HG02970 (cell line): Measurements from ENCODE around the gene NAT16.

Source experiments
- ATAC-seq: cut with Tn5 transposase; IDR thresholded peaks from one replicate; pipeline ENCODE4 v1.9.1; 2021; ENCODE audit warnings: mild to moderate bottlenecking, moderate library complexity, moderate number of reproducible peaks; ENCODE audit not compliant: unreplicated experiment, low FRiP score

The NAT16 gene

DNA sequence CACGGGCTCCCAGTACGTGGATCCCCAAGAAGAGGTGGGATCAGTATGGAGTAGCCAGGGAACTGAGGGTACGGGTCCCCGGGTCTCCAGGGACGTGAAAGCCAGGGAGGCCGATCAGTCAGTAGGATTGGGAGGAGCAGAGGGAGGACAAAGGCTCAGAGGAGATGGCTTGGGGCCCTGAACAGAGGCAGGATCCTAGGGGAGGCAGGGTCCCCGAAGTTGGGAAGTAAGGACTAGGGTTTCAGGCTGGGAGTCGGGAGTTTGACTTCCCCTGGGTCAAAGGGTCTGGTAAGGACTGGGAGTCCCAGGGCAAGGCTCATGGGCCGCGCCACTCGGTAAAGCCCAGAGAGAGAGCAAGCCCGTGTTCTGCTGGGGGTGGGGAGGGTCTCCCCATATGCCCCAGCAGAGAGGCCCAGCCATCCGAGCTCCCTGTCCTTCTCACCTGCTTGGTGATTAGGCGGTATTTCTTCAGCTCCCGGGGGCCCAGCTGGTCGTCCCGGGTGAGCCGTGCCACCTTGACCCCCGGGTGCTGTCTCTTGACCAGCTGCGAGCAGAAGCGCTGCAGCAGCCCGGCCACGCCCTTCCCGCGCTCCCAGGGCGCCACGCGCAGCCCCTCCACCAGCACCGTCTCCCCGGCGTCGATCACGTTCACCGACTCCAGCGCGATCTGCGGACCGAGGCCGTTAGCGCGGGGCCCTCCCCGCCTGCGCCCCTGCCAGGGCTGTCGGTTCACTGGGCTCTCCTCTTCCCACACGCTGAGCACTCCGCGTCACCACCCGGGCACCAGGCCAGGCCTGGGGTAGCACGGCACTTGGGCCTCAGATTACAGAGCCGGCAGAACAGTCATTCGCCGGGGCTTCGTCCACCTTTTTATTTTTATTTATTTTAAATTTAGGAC lies 7.0 kb downstream of the NAT16 start:
- no peak for ATAC-seq

DNA sequence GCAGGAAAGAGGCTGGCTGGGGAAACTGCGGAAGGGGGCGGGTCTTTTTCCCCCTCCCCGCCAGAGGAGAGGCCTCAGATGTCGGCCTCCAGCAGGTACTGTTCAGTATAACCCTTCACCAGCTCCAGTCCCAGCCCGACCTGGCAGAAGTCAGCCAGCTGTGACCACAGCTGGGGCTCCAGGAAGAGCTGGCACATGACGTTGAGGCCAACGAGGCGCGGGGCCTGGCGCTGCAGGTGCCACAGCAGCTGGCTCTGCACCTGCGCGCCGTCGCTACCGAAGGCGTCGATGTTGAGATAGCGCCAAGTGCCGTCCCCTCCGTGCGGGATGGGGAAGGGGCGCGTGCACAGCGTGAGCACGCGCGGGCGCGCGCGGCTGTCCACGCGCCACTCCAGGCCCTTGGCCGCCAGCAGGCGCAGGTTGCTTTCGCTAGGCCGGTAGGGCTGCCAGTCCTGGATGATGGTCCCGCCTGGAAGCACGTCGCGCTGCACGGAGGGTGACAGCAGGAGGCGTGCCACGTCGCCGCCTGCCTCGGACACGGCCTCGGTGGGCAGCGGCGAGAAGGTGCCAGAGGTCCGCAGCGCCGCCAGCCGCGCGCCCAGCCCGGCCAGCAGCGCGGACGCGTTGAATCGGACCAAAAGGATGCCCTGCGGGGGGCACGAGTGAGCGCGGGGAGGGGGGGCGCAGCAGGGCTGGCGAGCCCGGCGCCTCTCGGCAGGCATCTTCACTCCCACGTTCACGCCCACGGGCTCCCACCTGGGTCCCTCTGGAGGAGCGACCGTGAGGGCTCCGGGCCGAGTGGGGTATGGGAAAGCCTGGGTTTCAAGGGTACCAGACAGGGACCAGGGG lies 7.9 kb downstream of the NAT16 start:
- ATAC-seq = no peak

DNA sequence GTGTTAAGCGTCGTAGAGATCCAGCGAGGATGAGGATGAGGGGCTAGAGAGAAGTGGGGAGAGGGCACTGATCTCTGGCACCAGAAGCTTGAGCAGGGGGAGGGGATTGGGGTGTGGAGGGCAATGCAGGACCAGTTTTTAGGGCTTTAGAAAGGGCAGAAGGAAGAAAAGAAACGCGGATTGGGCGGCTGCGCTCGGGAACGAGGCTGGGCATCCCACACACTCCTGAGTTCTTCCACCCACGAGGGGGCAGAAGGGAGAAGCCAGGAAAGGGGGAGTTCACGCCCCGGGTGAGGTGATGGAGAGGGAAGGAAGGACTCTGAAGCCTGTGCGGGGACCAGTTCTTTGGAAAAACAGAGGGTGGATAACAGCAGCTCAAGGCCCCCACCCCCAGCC lies 8.7 kb downstream of the NAT16 start:
- ATAC-seq = no peak

DNA sequence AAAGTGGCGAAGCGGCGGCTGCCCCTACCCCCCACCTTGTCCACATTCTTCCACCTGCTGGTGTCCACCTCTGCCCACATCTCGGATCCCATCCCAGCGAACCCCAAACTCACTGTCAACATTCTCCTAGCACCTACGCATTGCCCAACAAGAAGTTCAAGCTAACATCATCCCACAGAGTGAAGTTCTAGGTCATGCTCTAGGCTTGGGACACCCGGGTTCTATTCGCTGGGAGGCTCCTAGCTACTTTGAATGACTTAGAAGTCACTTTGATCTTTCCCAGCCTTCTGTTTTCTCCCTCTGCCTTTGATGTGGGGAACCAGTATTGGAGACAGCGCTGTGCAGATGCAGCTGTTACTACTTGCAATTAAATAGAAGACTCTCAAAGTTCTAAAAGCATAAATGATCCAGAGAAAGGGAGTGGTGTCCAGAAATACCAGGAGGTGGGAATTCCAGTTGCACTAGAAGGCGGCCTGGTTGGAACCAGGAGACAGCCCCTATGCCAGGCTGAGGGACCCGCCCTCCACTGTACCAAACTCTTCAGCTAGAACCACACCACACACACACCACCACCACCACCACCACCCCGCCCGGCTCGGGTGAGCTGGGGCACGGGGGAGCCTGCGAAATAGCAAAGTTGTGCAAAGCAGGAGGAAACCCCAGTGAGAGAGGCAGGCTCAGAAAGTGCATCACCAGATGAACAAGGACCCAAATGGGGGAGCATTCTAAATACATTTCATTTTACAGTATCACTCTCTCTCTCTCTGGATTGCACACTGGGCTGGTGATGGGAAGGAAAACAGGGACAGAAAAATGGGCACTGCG lies 9.3 kb downstream of the NAT16 start:
- ATAC-seq = no peak

DNA sequence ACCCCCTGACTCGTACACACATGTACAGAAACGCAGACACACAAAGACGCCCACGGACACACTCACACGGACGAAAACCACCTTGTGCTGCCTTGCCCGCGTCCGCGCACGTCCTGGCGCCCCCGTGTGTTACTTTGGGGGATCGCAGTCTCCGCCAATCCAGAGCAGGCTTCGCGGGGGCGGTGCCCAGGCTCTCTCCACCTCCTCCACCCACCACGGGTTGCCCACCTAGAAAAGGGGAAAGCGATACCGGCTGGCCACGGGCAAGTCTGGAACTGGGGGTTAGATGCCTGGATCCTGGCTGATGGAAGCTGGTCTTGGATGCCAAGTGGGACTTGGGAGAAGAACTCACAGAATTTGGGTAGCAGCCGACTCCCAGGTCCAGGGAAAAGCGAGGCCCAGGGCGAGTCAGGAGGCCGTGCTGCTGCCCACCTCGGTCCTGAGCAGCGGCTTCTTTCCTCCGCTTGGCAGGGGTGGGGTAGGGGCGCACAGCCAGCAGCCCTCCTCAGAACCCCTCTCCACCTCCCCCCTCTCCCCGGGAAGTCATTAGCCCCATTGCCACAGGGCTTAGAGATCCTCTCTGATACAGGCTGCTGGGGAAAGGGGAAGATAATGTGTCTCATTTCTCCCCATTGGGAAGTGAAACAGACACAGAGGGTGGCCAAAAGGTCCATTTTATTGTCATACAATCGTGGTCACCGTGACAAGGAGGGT lies 10.1 kb downstream of the NAT16 start:
- ATAC-seq = no peak

DNA sequence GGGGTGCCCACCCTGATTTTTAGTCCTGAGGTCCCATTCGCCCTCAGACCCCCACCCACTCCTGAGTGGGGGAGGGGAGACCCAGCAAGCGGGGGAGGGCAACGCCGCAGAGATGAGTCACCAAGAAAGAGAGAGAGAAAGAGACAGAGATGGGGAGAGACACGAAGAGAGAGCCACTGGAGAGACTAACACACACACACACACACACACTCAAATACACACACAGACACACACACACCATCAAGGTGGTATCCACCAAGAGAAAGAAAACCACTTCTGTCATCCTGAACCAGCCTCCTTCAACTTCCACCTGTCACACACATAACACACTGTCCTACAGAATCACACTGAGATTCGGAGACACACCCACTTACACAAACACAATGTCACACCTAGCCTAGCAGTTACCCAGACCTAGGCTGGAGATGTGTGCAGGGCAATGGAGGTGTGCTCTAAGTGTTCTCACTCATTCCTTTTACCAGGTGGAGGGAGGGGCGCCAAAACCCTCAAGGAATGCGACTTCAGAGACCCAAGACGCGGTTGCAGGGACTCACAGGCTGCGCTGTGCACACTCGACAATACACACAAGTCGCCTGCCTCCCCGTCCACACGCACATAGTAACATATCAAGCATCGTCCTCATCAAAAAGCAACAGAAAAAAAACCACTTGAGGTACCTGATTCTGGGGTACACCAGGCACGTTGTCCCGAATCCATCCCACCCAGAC lies 10.8 kb downstream of the NAT16 start:
- no peak for ATAC-seq

DNA sequence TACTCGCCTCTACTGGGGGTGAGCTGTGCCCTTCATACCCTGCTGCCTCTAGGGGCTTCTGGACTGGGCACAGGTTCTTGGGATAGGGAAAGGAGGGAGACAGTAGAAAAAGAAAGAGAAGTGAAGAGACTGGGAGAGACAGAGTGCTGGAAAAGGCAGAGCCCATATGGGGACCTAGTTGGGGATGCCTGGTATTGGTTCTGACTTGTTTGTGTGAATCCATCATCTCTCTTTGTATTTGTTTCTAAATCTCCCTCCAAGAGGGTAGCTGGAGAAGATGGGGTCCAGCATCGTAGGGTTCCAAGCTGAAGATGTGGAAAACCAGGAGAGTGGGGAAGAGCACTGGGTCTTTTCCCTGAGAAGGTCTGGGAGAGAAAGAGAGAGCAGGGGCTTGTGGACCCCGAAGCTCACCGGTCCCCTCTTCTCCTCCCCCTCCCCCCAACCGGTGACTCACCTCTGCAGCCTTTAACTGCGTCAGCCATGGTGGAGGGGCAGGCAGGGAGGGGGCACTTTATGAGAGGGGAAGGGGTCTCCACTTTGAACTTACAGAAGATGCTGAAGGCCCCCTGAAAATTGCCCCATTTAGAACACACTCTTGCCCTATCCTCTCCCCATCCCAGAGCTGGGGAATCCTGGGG lies 11.6 kb downstream of the NAT16 start:
- no peak for ATAC-seq

DNA sequence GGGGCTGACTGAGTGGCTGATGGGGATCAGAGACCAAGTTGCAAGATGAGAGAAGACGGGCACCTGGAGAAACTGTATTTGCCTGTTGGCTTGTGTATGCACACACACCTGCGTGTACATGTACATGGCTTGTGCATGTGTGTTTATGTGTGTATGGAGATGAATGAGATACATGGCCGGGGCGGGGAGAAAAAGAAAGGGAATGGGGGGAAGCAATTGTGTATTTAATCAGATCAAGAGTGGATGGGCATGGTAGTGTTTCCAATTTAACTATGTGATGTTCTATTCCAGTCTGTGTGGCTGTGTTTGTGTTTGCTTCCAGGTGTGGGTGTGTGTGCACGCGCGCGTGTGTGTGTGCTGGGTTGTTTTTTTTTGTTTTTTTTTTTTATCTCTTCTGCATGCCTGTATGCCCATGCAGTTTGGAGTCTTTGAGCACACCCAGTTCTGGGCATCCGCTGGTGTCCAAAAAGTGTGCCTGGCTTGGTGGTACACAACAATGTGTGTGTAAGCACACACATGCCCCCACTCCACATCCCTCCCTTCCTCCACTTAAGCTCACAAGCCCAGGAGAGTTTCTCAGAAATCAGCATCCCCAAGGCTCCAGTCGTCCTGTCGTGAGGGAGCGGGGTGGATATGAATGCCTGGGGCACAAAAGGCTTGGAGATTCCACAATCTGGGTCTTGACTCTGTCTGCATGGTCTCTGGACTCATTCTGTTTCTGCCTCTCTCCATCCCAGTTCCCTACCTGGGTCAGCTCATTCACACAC lies 12.3 kb downstream of the NAT16 start:
- ATAC-seq = no peak

DNA sequence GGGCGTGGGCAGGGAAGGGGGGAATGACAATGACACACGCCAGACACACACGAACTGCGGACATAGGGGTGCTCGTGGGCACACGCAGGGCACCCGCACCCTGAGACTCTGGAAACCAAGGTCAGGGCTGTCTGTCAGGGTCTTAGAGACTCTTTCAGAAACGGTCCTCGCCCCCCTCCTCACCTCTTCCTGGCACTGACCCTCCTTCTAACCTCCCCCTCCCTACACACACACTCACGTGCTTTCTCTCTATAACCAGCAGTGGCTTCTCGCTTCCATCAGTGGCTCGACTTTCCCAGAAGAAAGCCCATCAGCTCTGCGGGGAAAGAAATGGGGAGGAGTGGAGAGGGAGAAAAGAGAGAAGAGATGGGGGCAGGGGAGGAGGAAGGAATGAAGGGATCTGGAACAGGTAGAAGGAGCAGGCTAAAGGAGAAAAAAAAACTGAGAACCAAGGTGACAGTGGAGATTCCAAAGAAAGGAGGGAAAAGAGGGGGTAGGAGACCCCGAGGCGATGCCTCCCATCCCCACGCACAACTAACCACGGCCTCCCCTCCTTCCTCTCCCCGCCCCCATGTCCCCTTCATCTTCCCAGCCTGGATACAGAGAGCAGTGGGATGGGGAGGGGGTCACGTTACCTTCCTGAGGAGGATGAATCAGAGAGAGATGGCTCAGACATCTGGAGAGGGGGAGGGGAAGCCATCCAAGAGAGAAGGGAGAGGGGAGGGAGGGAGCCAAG lies 13.0 kb downstream of the NAT16 start:
- no peak for ATAC-seq

DNA sequence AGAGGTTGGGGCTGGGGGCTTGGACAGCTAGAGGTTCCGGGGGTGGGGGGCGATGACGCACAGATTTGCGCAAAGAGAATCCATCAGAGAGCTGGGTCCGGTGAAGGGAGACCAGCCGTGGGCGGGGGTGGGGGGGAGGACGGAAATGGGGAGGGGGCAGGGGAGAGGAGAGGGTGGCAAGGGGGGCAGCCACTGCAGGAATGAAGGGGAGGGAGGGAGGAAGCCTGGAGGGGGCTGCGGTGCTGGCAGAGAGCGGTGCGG lies 13.5 kb downstream of the NAT16 start:
- ATAC-seq = no peak

DNA sequence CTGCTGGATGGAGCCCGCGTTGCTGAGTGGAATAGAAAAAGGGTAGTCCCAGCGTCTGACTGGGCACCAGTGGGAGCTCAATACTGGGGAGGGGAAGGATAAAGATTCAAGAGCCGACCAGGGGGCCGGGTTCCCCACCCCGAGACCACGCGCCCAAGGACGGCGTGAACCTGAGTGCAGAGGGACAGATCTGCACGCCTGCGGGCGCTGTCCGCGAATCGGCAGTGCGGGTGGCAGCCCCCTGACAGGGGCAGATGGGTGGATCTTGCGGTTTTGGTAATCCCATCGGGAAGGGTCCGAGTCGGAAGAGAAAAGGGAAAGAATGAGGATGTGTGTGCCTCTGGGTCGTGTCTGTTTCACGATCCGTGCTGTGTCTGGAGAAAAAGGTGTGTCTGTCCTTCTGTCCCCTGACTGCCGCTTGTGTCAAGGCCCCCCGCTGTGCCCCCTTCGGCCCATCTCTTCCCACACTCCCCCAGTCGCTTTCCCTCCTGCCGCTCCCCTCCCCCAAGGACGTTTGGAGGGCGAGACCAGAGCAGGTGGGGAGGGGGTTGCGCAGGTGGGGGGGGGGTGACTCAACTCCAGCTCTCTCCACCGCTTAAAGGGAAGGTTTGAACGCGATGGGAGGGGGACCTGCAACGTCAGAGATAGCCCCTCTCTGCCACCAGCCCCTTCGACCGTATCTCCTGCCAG lies 14.0 kb downstream of the NAT16 start:
- ATAC-seq = no peak

DNA sequence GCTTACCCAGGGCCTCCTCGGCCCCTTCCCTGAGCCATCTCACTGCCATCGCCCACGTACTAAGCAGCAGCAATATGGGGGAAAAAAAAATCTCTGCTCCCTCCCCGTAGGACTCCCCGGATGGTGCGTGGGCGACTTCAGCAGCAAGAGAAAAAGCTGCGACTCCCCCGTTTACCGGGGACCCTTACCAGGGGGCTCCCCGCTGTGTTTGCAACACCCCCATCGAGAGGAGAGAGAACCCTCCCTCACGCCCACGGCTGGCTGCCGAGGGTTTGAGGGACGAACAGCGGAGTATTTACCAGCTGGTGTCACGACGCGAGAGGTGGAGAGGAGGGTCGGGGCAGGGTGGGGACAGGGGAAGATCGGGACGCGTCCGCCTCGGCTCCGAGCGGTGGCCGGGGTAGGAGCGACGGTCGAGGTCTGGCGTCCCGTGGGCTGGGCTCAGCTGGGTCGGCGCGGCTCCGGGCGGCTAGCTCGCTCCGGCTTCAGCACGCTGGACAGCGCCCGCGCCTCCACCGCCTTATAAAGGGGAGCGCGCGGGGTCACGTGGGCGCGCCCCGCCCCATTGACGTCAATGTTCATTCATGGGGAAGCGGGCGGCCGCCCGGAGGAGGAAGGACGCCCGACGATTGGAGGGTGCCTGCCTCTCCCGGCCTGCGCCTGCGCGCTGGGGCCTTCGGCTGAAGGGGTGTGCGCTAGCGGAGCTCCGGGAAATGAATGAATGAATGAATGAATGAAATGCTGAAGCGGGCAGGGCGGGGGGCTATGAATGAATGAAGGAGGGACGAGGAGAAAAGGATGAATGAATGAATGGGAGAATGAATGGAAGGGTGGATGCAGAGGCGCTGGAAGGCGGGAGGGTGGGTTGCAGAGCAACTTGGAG lies 14.8 kb downstream of the NAT16 start, which contains the start of gene VGF:
Gene VGF, minus strand, starts transcription at position 495 of the 883 bp plus-strand sequence. CDS start 726 bp downstream, outside the sequence.
- ATAC-seq = peak; percentile 76

DNA sequence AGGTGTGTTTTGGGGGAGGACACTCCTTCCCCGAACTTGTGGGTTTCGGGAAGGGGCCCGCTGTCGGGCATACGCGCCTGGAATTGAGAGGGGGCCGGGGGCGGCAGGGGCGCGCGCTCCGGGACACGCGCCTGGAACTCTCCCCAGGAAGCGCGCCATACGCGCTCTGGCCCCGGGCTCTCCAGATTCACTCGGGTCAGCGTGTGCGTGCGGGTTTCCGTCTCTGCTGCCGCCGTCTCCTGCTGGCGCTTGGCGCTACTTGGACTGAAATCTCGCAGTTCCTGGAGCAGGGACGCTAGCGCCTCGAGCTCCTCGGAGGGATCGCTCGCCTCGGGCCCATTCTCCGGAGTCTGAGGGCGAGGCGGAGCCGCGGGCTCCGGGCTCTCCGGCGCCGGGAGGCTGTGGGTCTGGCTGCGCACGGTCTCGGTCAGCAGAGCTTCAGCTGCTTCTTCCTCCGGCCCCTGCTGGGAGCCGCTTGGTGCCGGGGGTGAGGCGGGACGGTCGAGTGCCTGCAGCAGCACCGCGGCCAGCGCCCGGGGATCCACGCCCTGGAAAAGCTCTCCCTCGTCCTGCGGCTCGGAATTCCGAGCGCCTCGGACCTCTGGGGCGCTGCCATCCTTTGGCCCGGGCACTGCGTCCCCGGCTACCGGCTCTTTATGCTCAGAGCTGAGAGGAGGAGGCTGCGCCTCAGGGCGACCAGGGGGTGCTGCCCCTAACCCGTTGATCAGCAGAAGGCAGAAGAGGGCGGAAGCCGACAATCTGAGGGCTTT lies 15.8 kb downstream of the NAT16 start:
- ATAC-seq = no peak

DNA sequence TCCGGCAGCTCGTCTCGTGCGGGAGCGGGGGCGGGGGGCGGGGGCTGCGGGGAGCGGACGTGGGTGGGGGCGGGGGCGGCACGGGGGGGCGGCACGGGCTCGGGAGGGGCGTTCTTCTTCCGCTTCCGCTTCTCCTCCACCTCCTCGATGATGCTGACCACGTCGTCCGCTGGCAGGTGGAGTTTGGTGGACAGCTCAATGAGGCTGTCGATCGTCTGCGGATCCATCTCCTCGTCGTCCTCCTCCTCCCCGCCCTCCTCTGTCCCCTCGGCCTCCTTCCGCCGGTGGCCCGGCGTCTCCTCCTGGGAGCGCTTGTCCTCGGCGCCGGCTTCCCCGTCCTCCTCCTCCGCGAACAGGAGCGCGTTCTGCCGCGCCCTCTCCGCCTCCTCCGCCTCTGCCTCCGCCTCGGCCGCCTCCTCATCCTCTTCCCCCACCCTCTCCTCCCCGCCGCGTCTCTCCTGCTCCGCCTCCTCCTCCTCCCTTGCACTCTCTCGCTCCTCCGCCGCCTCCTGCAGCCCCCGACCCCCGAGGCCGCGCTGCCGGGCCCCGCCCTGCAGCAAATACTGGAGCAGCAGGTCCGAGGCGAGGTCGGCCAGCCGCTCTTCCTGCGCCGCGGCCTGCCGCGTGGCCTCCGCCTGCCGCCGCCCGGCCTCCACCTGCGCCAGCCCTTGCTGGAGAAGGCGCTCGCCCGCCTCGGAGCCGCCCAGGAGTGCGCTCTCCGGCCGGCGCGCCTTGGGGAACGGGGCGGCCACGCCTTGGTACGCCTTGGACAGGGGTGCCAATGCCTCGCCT lies 16.6 kb downstream of the NAT16 start:
- ATAC-seq = no peak
